Ovary (tissue), 3 donors: ENCODE data around the gene HMGN3.
"Not testable (repeated sequence)": the region's sequence is repeated elsewhere in the genome, so short reads cannot be mapped to it uniquely, and the experiment has no call there.

Experiments used
- CTCF ChIP-seq, 3 donors: fragments of 450-650 bp in 2 of 3; fragments of 200-600 bp in 1 of 3; IDR thresholded peaks; one replicate each; pipeline versions ENCODE4 v1.5.1 to v1.8.0; 2016 to 2022; ENCODE audit warnings: antibody characterized with exemption in 3 of 3, mild to moderate bottlenecking in 1 of 3
- EP300 ChIP-seq: sonication (generic); formaldehyde crosslinking; IDR thresholded peaks from one replicate; pipeline ENCODE4 v1.6.1; 2017; ENCODE audit warnings: antibody characterized with exemption
- donor health status: DM: no; HTN: no; CAD: no.

- TF ChIP-seq EP300; CTCF (IDR thresholded peaks at IDR 0.05): not testable (repeated sequence)
Observed at GRCh38 chr6:79256770-79257169, 22.3 kb upstream of the HMGN3 start.
